Stimulated activated memory B cell treated with anti-CD40 and anti-IgM and Interleukin-4, amounts not matched to agents 10 μg/mL and 1 μg/mL and 100 μg/mL, for 72 hours (primary cell): Measurements from ENCODE around the gene TBC1D14.
A peak's percentile ranks its signal among the peaks of the same experiment; 100 is the strongest.

Source experiments
- ATAC-seq: fragments of 150-1000 bp; cut with Tn5 transposase; 2 replicates; pipeline ENCODE4 v1.10.0; 2021
- H3K27ac Mint-ChIP-seq: one replicate; pipeline ENCODE4 v1.8.0; 2022; ENCODE audit warnings: mild to moderate bottlenecking, mixed read lengths
- H3K27me3 Mint-ChIP-seq: one replicate; pipeline ENCODE4 v1.8.0; 2022; ENCODE audit warnings: mixed read lengths
- H3K36me3 Mint-ChIP-seq: one replicate; pipeline ENCODE4 v1.8.0; 2022; ENCODE audit warnings: mixed read lengths
- H3K4me1 Mint-ChIP-seq: one replicate; pipeline ENCODE4 v1.8.0; 2022; ENCODE audit warnings: mixed read lengths
- H3K4me3 Mint-ChIP-seq: one replicate; pipeline ENCODE4 v1.8.0; 2022; ENCODE audit warnings: mild to moderate bottlenecking, moderate library complexity, mixed read lengths
- H3K9me3 Mint-ChIP-seq: one replicate; pipeline ENCODE4 v1.8.0; 2022; ENCODE audit warnings: mixed read lengths

The TBC1D14 gene

DNA sequence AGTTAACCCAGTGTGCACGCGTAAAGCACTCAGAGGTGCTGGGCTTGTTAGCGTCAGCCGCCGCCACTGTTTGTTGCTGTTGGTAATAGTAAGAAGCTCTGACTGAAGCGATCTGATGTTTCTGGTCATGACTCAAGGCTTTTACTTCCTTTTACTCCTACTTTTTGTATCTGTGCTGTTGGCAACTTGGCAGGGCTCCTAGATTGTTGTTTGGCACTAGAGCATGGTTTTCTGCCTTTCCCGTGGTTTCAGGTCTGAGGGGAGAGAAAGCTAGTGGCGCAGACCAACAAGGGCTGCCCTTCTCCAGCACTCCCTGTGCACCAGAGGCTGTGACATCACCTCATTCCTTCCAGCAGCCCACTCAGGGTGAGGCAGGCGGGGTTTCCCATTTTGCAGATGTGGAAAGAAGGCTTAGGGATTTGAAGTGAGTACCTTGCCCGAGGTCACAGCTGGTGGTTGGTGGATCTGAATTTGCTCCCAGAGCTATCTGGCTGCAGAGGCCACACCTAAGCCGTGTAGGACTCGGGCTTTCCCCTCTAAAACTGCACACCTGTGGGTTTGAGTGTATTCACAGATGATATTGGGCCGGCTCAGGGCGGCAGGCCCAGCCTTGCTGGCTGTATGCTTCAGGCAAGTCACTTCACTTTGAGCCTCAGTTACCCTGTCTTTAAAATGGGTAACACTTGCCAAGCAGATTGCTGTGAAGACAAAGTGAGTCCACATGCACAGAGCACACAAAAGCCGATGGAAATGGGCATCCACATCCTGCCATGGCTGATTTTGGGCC is 82.3 kb downstream of the TBC1D14 start:
- Mint-ChIP-seq H3K9me3 (no peaks in the 10 kb centered on the region), H3K4me3 (no peak overlapping the region), H3K27me3 (no peaks in the 10 kb centered on the region), H3K36me3 (peaks cover 22% of the 10 kb centered on the region), H3K4me1 (peaks cover 57% of the 10 kb centered on the region), H3K27ac (peak overlapping the region; percentile 64)
- ATAC-seq: no peak

DNA sequence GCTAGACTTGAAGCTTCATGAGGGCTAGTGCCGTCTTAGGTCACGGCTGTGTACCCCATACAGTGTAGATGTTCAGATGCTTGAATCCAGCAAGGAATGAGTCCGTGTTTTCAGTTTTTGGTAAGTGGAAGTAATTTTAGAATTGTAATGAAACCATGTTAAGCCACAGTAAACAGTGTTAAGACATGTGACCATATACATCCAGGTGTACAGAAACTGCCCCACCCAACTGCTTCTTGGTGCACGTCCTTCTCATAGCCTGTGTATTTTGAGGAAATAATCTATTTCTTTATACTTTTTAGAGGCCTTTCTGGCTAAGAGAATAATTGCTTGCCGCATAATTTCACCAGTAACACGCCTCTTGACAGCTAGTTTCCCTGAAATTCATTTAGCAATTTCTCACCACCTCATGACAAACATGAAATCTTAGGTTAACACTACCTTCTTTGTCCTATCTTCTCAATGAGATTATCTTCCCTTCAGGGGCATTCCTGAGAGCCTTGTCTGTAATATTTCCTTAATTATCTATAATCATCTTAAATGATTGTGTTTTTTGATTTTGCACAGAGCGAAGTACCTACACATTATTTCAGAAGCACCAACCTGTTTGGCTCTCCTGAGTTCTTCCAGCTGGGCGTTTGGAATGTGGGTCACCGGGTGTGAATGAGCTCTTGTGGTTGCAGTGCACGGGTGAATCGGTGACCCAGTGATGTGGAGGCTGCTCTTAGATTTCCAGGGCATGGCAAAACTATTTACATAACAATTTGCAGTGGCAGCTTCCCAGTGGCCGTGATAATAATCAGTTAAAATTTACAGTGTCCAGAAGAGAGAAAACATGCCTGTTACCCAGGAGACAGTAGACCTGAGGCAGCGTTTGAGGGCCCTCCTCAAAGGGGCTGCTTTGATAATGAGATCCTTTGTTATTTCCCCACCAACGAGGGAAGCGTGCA is 83.4 kb downstream of the TBC1D14 start:
- H3K36me3 Mint-ChIP-seq: peaks cover 32% of the 10 kb centered on the region
- no peak overlapping the region for H3K4me3 Mint-ChIP-seq
- no peaks in the 10 kb centered on the region for H3K9me3 Mint-ChIP-seq
- peak overlapping the region; percentile 64 for H3K27ac Mint-ChIP-seq
- H3K27me3 Mint-ChIP-seq: no peaks in the 10 kb centered on the region
- H3K4me1 Mint-ChIP-seq: peaks cover 50% of the 10 kb centered on the region
- no peak for ATAC-seq

DNA sequence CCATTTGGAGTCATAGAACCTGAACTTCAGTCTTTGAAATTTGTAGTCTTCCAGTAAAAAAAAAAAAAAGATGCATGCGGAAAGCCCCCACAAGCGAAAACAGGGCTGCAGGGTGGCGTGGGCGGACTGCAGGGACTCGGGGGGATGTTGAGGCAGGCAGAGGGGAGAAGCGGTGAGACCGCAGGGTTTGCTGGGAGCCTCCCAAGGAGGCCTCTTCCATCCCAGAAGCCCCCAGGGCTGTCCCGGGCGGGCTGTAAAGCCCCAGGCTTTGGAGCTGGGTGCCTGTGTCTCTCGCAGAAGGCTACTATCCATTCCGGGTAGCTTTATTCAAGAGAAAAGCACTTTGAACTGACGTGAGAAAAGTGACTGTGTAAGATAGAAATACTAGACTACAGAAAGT is 86.9 kb downstream of the TBC1D14 start:
- peaks cover 21% of the 10 kb centered on the region for H3K4me1 Mint-ChIP-seq
- no peak overlapping the region for H3K27ac Mint-ChIP-seq
- H3K9me3 Mint-ChIP-seq: no peaks in the 10 kb centered on the region
- no peak for ATAC-seq
- H3K36me3 Mint-ChIP-seq: peaks cover 60% of the 10 kb centered on the region
- no peak overlapping the region for H3K4me3 Mint-ChIP-seq
- no peaks in the 10 kb centered on the region for H3K27me3 Mint-ChIP-seq

DNA sequence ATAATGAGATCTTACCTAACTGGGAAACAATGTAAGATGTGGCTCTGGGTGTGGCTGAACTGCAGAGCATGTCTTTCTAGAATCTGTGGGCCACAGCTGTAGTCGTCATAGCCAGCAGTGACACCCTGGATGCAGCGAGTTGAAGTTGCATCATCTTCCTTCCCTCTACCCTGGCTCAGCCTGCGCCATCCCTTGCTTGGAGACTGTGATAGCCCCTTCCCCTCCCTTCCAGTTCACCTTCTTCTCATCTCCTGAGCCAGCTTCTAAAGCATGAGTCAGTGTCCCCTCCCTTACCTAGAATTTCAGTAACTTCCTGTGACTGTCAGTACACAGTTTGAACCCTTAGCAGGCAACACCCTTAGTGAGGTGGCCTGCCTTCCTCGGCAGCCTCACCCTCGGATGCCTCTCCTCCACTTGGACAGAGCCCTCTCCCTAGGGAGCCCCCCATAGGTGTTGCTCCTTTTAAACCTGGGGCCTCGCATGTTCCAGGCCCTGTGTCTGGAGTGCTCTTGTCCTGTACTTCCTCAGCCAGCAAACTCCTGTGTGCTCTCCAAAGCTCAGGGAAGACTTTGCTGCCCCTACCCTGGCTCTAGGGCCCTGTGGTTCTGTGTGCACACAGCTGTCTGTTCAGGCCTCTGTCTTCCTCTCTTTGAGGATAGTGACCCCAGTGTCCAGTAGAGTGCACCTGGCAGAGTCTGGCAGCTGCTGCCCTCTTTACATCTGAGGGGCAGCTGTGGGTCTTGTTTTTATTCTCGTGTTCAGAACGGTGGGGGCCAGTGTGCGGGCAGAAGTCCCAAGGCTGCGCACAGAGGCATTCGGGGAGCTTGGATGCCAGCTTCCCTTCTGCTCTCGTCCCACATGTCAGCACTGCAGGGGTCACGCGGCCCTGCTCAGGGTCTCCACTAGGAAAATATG is 89.8 kb downstream of the TBC1D14 start:
- no peak for ATAC-seq
- Mint-ChIP-seq H3K27me3 (no peaks in the 10 kb centered on the region), H3K4me1 (no peaks in the 10 kb centered on the region), H3K36me3 (peaks cover 90% of the 10 kb centered on the region), H3K27ac (no peak overlapping the region), H3K4me3 (no peak overlapping the region), H3K9me3 (no peaks in the 10 kb centered on the region)

DNA sequence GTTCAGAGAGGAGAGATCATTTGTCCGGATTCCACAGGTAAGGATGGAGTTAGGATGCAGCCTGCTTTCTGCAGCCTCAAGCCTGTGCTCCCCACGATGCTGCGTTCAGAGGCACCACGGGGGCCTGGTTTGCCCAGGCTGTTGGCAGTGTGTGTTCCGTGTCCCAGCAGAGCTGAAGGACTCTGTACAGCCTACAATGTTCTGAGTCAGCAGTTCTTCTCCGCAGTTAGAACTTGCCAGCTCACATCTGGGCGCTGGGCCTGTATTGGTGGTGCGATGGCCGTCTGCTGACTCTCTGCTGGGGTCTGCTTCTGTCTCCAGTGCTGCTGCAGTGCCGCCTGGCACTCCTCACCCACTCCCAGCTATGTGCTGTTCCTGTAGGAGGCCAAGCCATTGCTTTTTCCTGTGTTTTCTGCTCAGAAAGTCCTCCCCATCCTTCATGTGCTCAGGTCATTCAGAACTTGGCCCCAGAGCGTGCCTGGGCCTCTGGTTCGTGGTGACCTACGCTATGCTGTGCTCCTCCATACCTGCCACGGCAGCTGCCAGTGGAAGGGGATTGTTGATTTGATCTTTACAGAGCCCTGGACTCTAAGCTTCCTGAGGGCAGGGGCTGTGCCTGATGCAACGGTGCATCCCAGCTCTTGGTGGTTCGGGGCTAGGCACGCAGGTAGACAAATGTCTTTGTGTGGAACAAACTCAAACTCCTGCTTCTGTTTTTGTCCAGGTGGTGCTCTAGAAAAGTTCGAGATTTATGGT is 91.0 kb downstream of the TBC1D14 start:
- Mint-ChIP-seq H3K27ac (peak overlapping the region; percentile 50), H3K9me3 (no peaks in the 10 kb centered on the region), H3K4me3 (no peak overlapping the region), H3K36me3 (peaks cover 85% of the 10 kb centered on the region), H3K4me1 (no peaks in the 10 kb centered on the region), H3K27me3 (no peaks in the 10 kb centered on the region)
- no peak for ATAC-seq

GRCh38 chr4:7001271-7001670 is 91.6 kb downstream of the TBC1D14 start:
- no peaks in the 10 kb centered on the region for H3K9me3 Mint-ChIP-seq
- H3K36me3 Mint-ChIP-seq: peaks cover 85% of the 10 kb centered on the region
- H3K27ac Mint-ChIP-seq: peak overlapping the region; percentile 50
- no peaks in the 10 kb centered on the region for H3K4me1 Mint-ChIP-seq
- H3K27me3 Mint-ChIP-seq: no peaks in the 10 kb centered on the region
- H3K4me3 Mint-ChIP-seq: no peak overlapping the region
- no peak for ATAC-seq

DNA sequence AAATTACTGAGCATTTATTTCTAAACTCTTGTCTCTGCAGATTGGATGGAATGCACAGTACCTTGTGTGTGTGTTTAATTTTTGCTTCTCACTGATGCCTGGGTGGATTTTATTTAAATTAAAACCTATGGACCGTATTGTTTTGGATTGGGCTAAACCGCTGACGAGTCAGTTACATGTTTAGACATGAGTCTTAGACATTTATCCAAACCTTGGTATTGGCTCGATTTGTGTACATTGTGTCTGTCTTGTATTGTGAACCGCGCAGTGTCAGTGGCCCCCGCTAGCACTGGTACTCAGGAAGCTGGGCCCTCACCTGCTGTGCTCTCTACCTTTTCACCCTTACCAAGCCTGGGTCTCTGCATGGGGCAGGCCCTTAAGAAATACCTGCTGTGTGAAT is 92.7 kb downstream of the TBC1D14 start:
- H3K4me1 Mint-ChIP-seq: no peaks in the 10 kb centered on the region
- H3K9me3 Mint-ChIP-seq: no peaks in the 10 kb centered on the region
- no peak for ATAC-seq
- H3K36me3 Mint-ChIP-seq: peaks cover 86% of the 10 kb centered on the region
- H3K27me3 Mint-ChIP-seq: no peaks in the 10 kb centered on the region
- no peak overlapping the region for H3K4me3 Mint-ChIP-seq
- peak overlapping the region; percentile 50 for H3K27ac Mint-ChIP-seq

- no peaks in the 10 kb centered on the region for H3K4me1 Mint-ChIP-seq
- no peaks in the 10 kb centered on the region for H3K9me3 Mint-ChIP-seq
- no peaks in the 10 kb centered on the region for H3K27me3 Mint-ChIP-seq
- H3K4me3 Mint-ChIP-seq: no peak overlapping the region
- peaks cover 83% of the 10 kb centered on the region for H3K36me3 Mint-ChIP-seq
- no peak for ATAC-seq
- H3K27ac Mint-ChIP-seq: peak overlapping the region; percentile 19
Observed at GRCh38 chr4:7003176-7003878, 93.7 kb downstream of the TBC1D14 start.

- Mint-ChIP-seq H3K27ac (peak overlapping the region; percentile 19), H3K4me3 (no peak overlapping the region), H3K36me3 (peaks cover 82% of the 10 kb centered on the region), H3K9me3 (no peaks in the 10 kb centered on the region), H3K27me3 (no peaks in the 10 kb centered on the region), H3K4me1 (no peaks in the 10 kb centered on the region)
- no peak for ATAC-seq
Observed at GRCh38 chr4:7003879-7004240, 94.2 kb downstream of the TBC1D14 start.

GRCh38 chr4:7004331-7004730 is 94.7 kb downstream of the TBC1D14 start:
- Mint-ChIP-seq H3K9me3 (no peaks in the 10 kb centered on the region), H3K27ac (no peak overlapping the region), H3K4me3 (no peak overlapping the region), H3K36me3 (peaks cover 82% of the 10 kb centered on the region), H3K27me3 (no peaks in the 10 kb centered on the region), H3K4me1 (no peaks in the 10 kb centered on the region)
- ATAC-seq: no peak

- Mint-ChIP-seq H3K27me3 (no peaks in the 10 kb centered on the region), H3K9me3 (no peaks in the 10 kb centered on the region), H3K4me3 (no peak overlapping the region), H3K4me1 (no peaks in the 10 kb centered on the region), H3K36me3 (peaks cover 83% of the 10 kb centered on the region), H3K27ac (no peak overlapping the region)
- no peak for ATAC-seq
Observed at GRCh38 chr4:7005571-7005970, 95.9 kb downstream of the TBC1D14 start.

GRCh38 chr4:7006411-7006810 is 96.8 kb downstream of the TBC1D14 start:
- peaks cover 83% of the 10 kb centered on the region for H3K36me3 Mint-ChIP-seq

DNA sequence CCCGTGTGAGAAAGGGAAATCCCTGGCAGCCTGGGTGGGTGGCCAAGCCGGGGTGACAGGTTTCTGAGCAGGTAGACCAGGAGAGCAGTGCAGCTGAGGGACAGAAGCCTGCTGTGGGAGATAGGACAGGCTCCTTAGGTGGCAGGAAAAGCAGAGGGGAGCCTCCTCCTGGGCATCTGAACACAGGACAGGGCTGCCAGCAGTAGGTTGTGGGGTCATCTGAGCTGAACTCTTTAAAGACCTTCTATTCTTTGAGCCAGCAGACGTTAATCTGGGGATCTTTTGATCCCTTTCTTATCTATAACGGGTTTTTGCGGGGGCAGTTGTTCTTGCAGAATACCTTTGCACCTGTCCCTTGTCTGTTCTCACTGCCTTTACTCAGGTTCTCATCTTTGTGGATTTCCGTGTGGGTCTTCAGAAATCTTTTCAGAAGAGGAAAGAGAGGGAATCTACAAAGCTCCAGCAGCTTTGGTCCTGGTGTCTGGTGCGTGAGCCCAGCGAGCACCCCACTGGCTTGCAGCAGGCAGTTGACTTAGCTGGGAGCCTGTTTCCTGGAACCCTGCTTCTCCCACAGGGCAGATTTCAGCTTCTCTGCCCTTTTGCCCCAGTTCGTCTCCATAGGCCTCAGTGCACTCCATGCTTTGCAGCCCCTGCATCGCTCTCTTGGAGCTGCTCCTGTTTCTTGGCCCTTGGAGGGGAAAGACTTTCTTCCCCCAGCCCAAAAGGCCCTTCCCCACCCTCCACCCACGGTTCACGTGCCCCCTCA is 97.7 kb downstream of the TBC1D14 start:
- Mint-ChIP-seq H3K27me3 (no peaks in the 10 kb centered on the region), H3K4me3 (no peak overlapping the region), H3K36me3 (peaks cover 83% of the 10 kb centered on the region), H3K27ac (peak overlapping the region; percentile 17), H3K4me1 (no peaks in the 10 kb centered on the region), H3K9me3 (no peaks in the 10 kb centered on the region)
- no peak for ATAC-seq

More at GRCh38 chr4:7006411-7006810, 96.8 kb downstream of the TBC1D14 start:
- Mint-ChIP-seq H3K27me3 (no peaks in the 10 kb centered on the region), H3K9me3 (no peaks in the 10 kb centered on the region), H3K4me3 (no peak overlapping the region), H3K4me1 (no peaks in the 10 kb centered on the region), H3K27ac (peak overlapping the region; percentile 17)
- no peak for ATAC-seq
